Peyer's patch (tissue), 4 donors: ENCODE measurements around the gene SFRP4.

ENCODE experiments used
- POLR2A ChIP-seq, 2 donors: fragments of 450-650 bp; IDR thresholded peaks; one replicate each; pipeline ENCODE4 v1.5.1; 2017; ENCODE audit warnings: antibody characterized with exemption in 2 of 2, mild to moderate bottlenecking in 2 of 2, moderate library complexity in 2 of 2
- TF ChIP-seq, protein P1 (sequence below), 6 experiments: fragments of 450-650 bp in 4 of 6; fragments of 200-600 bp in 2 of 6; sonication (generic) in 1 of 6; IDR thresholded peaks; one replicate each; pipeline ENCODE4 v1.5.1; 2017 to 2019; ENCODE audit warnings: antibody characterized with exemption in 6 of 6, mild to moderate bottlenecking in 3 of 6, moderate library complexity in 1 of 6

DNA sequence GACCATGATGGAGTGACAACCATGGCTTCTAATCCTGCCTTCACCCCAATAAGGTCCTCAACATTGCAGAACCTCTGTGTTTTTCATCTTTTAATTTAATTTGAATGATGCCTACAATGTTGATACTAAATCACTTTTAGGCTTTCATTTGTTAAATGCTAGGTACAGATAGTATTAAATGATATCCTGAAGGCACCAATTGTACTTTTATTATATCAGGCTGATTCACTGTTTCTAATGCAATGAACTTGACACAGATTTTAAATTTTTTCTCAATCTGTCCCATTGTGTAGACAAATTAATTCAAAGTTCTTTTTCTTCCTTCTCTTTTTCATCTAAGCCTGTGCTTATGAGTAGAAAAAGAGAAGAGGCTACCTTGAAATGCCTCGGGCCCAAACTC is 9.0 kb upstream of the SFRP4 start:
- TF ChIP-seq, protein P1, sequence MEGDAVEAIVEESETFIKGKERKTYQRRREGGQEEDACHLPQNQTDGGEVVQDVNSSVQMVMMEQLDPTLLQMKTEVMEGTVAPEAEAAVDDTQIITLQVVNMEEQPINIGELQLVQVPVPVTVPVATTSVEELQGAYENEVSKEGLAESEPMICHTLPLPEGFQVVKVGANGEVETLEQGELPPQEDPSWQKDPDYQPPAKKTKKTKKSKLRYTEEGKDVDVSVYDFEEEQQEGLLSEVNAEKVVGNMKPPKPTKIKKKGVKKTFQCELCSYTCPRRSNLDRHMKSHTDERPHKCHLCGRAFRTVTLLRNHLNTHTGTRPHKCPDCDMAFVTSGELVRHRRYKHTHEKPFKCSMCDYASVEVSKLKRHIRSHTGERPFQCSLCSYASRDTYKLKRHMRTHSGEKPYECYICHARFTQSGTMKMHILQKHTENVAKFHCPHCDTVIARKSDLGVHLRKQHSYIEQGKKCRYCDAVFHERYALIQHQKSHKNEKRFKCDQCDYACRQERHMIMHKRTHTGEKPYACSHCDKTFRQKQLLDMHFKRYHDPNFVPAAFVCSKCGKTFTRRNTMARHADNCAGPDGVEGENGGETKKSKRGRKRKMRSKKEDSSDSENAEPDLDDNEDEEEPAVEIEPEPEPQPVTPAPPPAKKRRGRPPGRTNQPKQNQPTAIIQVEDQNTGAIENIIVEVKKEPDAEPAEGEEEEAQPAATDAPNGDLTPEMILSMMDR (IDR thresholded peaks at IDR 0.05) = no peak
- TF ChIP-seq POLR2A (IDR thresholded peaks at IDR 0.05) = no peak
